ENCODE results near the gene DHX15. TPM values are rescaled to one million over a fixed set of nuclear protein-coding genes. Genes with fewer than 3 reads are reported as not detected.
A peak's percentile ranks its signal among the peaks of the same experiment; 100 is the strongest.

DHX15 gene
- total and polyA plus RNA-seq, 10 of the 15 experiments (the other 5 are each of a cell fraction or from before 2014, with no cell fraction given), result 166 to 269 (median 184) TPM

GRCh38 chr4:24584211-24584850 lies at the start of gene DHX15 (continued):
- TF ChIP-seq, protein P1, sequence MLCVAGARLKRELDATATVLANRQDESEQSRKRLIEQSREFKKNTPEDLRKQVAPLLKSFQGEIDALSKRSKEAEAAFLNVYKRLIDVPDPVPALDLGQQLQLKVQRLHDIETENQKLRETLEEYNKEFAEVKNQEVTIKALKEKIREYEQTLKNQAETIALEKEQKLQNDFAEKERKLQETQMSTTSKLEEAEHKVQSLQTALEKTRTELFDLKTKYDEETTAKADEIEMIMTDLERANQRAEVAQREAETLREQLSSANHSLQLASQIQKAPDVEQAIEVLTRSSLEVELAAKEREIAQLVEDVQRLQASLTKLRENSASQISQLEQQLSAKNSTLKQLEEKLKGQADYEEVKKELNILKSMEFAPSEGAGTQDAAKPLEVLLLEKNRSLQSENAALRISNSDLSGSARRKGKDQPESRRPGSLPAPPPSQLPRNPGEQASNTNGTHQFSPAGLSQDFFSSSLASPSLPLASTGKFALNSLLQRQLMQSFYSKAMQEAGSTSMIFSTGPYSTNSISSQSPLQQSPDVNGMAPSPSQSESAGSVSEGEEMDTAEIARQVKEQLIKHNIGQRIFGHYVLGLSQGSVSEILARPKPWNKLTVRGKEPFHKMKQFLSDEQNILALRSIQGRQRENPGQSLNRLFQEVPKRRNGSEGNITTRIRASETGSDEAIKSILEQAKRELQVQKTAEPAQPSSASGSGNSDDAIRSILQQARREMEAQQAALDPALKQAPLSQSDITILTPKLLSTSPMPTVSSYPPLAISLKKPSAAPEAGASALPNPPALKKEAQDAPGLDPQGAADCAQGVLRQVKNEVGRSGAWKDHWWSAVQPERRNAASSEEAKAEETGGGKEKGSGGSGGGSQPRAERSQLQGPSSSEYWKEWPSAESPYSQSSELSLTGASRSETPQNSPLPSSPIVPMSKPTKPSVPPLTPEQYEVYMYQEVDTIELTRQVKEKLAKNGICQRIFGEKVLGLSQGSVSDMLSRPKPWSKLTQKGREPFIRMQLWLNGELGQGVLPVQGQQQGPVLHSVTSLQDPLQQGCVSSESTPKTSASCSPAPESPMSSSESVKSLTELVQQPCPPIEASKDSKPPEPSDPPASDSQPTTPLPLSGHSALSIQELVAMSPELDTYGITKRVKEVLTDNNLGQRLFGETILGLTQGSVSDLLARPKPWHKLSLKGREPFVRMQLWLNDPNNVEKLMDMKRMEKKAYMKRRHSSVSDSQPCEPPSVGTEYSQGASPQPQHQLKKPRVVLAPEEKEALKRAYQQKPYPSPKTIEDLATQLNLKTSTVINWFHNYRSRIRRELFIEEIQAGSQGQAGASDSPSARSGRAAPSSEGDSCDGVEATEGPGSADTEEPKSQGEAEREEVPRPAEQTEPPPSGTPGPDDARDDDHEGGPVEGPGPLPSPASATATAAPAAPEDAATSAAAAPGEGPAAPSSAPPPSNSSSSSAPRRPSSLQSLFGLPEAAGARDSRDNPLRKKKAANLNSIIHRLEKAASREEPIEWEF (IDR thresholded peaks at IDR 0.05; ENCODE audit: insufficient replicate concordance, low read depth, low read length), result no peak
- TF ChIP-seq JUNB (IDR thresholded peaks at IDR 0.05) (no peak), RAD51 (IDR thresholded peaks at IDR 0.05) (no peak), ZNF622 (IDR thresholded peaks at IDR 0.05) (no peak), CBX3 (IDR thresholded peaks at IDR 0.05; ENCODE audit: borderline replicate concordance, low read depth) (no peak), NR2C2 (IDR thresholded peaks at IDR 0.05; ENCODE audit: borderline replicate concordance, control insufficient read depth, insufficient read length, low read depth) (no peak), NBN (IDR thresholded peaks at IDR 0.05) (no peak), RELA (IDR thresholded peaks at IDR 0.05; ENCODE audit: borderline replicate concordance, partially characterized antibody) (no peak), FOXM1 (IDR thresholded peaks at IDR 0.05; ENCODE audit: low read depth, low read length) (no peak), RBBP5 (conservative IDR thresholded peaks at IDR 0.05) (no peak), KDM1A (IDR thresholded peaks at IDR 0.05; ENCODE audit: borderline replicate concordance) (no peak), ZSCAN29 (IDR thresholded peaks at IDR 0.05) (no peak), NFIC (IDR thresholded peaks at IDR 0.05; ENCODE audit: low read depth, low read length) (no peak), CEBPB (IDR thresholded peaks at IDR 0.05; ENCODE audit: borderline replicate concordance in 1 of 2, low read depth in 2 of 2, low read length in 2 of 2) (no peak), TBL1XR1 (IDR thresholded peaks at IDR 0.05; ENCODE audit: low read depth, low read length) (no peak), POLR2A (IDR thresholded peaks at IDR 0.05; ENCODE audit: low read depth, low read length) (peak; percentile 93), BRCA1 (IDR thresholded peaks at IDR 0.05; ENCODE audit: low read depth, low read length) (no peak), EGR1 (IDR thresholded peaks at IDR 0.05; ENCODE audit: borderline replicate concordance in 1 of 2, low read depth in 2 of 2, low read length in 2 of 2) (peak in 1 of 2 experiments; percentile 96; a peak in 1 of 3 replicates), NR2F1 (conservative IDR thresholded peaks at IDR 0.05) (no peak), CBX5 (IDR thresholded peaks at IDR 0.05; ENCODE audit: low read depth) (no peak), ZBED1 (IDR thresholded peaks at IDR 0.05; ENCODE audit: borderline replicate concordance) (0 out of 2 replicates have a peak, but pooled peaks have one; percentile 53), SMC3 (IDR thresholded peaks at IDR 0.05; ENCODE audit: borderline replicate concordance, low read length) (no peak), BHLHE40 (IDR thresholded peaks at IDR 0.05; ENCODE audit: borderline replicate concordance in 1 of 2, low read depth in 2 of 2, low read length in 1 of 2) (peak; percentile 39 to 78; a peak in 2 of 4 replicates)
- TF ChIP-seq, protein P2, sequence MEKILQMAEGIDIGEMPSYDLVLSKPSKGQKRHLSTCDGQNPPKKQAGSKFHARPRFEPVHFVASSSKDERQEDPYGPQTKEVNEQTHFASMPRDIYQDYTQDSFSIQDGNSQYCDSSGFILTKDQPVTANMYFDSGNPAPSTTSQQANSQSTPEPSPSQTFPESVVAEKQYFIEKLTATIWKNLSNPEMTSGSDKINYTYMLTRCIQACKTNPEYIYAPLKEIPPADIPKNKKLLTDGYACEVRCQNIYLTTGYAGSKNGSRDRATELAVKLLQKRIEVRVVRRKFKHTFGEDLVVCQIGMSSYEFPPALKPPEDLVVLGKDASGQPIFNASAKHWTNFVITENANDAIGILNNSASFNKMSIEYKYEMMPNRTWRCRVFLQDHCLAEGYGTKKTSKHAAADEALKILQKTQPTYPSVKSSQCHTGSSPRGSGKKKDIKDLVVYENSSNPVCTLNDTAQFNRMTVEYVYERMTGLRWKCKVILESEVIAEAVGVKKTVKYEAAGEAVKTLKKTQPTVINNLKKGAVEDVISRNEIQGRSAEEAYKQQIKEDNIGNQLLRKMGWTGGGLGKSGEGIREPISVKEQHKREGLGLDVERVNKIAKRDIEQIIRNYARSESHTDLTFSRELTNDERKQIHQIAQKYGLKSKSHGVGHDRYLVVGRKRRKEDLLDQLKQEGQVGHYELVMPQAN (conservative IDR thresholded peaks at IDR 0.05), result peak; percentile 28; the same call in 1 of the 2 replicates
- TF ChIP-seq, protein P3, sequence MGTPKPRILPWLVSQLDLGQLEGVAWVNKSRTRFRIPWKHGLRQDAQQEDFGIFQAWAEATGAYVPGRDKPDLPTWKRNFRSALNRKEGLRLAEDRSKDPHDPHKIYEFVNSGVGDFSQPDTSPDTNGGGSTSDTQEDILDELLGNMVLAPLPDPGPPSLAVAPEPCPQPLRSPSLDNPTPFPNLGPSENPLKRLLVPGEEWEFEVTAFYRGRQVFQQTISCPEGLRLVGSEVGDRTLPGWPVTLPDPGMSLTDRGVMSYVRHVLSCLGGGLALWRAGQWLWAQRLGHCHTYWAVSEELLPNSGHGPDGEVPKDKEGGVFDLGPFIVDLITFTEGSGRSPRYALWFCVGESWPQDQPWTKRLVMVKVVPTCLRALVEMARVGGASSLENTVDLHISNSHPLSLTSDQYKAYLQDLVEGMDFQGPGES (IDR thresholded peaks at IDR 0.05), result 0 out of 2 replicates have a peak, but pooled peaks have one; percentile 3
